Measurements from ENCODE around the gene CSF1. TPM values are rescaled to one million over a fixed set of nuclear protein-coding genes. Genes with fewer than 3 reads are reported as not detected.
"Not testable (repeated sequence)": the region's sequence is repeated elsewhere in the genome, so short reads cannot be mapped to it uniquely, and the experiment has no call there.

CSF1 gene
- total RNA-seq, 1 experiment from 2014 or later: 4.9 TPM

- H3K27ac ChIP-seq (ENCODE audit: low read depth, low read length, poor library complexity, severe bottlenecking): no peak overlapping the region
- H3K9me3 ChIP-seq (ENCODE audit: low read depth, low read length, poor library complexity, severe bottlenecking): no peaks in the 10 kb centered on the region
- ChIA-PET POLR2A (ENCODE audit: low non-redundant PET) (no interaction called here), CTCF (interaction anchor here (0.7 kb wide), 1 partner anchor 34 kb away, joined by 4 read pairs; the partner anchor contains the start of gene AHCYL1)
- H3K27me3 ChIP-seq (replicated peaks; ENCODE audit: insufficient read depth, low read depth, low read length, poor library complexity): no peaks in the 10 kb centered on the region
- TF ChIP-seq CTCF (conservative IDR thresholded peaks at IDR 0.05; ENCODE audit: low read depth, low read length): no peak
- TF ChIP-seq EZH2 (IDR thresholded peaks at IDR 0.05; ENCODE audit: borderline replicate concordance, low read depth, low read length, poor library complexity, severe bottlenecking): no peak
- no peak overlapping the region for H3K4me3 ChIP-seq (ENCODE audit: low read depth, low read length, poor library complexity, severe bottlenecking)
- DNase-seq (ENCODE audit: low spot score): no peak
- no TSS peak for BruUV-seq (replicated peaks)
- H3K36me3 ChIP-seq (ENCODE audit: insufficient read depth, low read length, poor library complexity, severe bottlenecking): no peaks in the 10 kb centered on the region
- intact Hi-C loops (cut with micrococcal nuclease; ENCODE audit: unreplicated experiment): no loop called here
- H3K4me1 ChIP-seq (ENCODE audit: insufficient read depth, low read length, poor library complexity, severe bottlenecking): no peaks in the 10 kb centered on the region
Measured at GRCh38 chr1:109950509-109950908, 39.9 kb downstream of the CSF1 start.

GRCh38 chr1:109951501-109951900, 40.9 kb downstream of the CSF1 start:
- POLR2A ChIA-PET (ENCODE audit: low non-redundant PET); intact Hi-C loops (cut with micrococcal nuclease; ENCODE audit: unreplicated experiment); H3K27ac ChIP-seq (ENCODE audit: low read depth, low read length, poor library complexity, severe bottlenecking); H3K4me3 ChIP-seq (ENCODE audit: low read depth, low read length, poor library complexity, severe bottlenecking); H3K27me3 ChIP-seq (replicated peaks; ENCODE audit: insufficient read depth, low read depth, low read length, poor library complexity); H3K9me3 ChIP-seq (ENCODE audit: low read depth, low read length, poor library complexity, severe bottlenecking); BruUV-seq (replicated peaks); CTCF ChIA-PET; H3K36me3 ChIP-seq (ENCODE audit: insufficient read depth, low read length, poor library complexity, severe bottlenecking); H3K4me1 ChIP-seq (ENCODE audit: insufficient read depth, low read length, poor library complexity, severe bottlenecking); DNase-seq (ENCODE audit: low spot score): not testable (repeated sequence)

- H3K27me3 ChIP-seq (replicated peaks; ENCODE audit: insufficient read depth, low read depth, low read length, poor library complexity): no peaks in the 10 kb centered on the region
- no peaks in the 10 kb centered on the region for H3K36me3 ChIP-seq (ENCODE audit: insufficient read depth, low read length, poor library complexity, severe bottlenecking)
- BruUV-seq (replicated peaks): no TSS peak
- POLR2A ChIA-PET (ENCODE audit: low non-redundant PET): no interaction called here
- H3K27ac ChIP-seq (ENCODE audit: low read depth, low read length, poor library complexity, severe bottlenecking): no peak overlapping the region
- TF ChIP-seq CTCF (conservative IDR thresholded peaks at IDR 0.05; ENCODE audit: low read depth, low read length) (no peak), EZH2 (IDR thresholded peaks at IDR 0.05; ENCODE audit: borderline replicate concordance, low read depth, low read length, poor library complexity, severe bottlenecking) (no peak)
- H3K4me3 ChIP-seq (ENCODE audit: low read depth, low read length, poor library complexity, severe bottlenecking): no peak overlapping the region
- H3K9me3 ChIP-seq (ENCODE audit: low read depth, low read length, poor library complexity, severe bottlenecking): no peaks in the 10 kb centered on the region
- CTCF ChIA-PET: no interaction called here
- no peak for DNase-seq (ENCODE audit: low spot score)
- intact Hi-C loops (cut with micrococcal nuclease; ENCODE audit: unreplicated experiment): no loop called here
- no peaks in the 10 kb centered on the region for H3K4me1 ChIP-seq (ENCODE audit: insufficient read depth, low read length, poor library complexity, severe bottlenecking)
Measured at GRCh38 chr1:109954041-109954512, 43.4 kb downstream of the CSF1 start.

GRCh38 chr1:109959632-109959973, 49.0 kb downstream of the CSF1 start:
- intact Hi-C loops (cut with micrococcal nuclease; ENCODE audit: unreplicated experiment): no loop called here
- no TSS peak for BruUV-seq (replicated peaks)
- Histone ChIP-seq H3K9me3 (ENCODE audit: low read depth, low read length, poor library complexity, severe bottlenecking) (no peaks in the 10 kb centered on the region), H3K36me3 (ENCODE audit: insufficient read depth, low read length, poor library complexity, severe bottlenecking) (no peaks in the 10 kb centered on the region), H3K4me3 (ENCODE audit: low read depth, low read length, poor library complexity, severe bottlenecking) (no peak overlapping the region), H3K4me1 (ENCODE audit: insufficient read depth, low read length, poor library complexity, severe bottlenecking) (no peaks in the 10 kb centered on the region), H3K27me3 (replicated peaks; ENCODE audit: insufficient read depth, low read depth, low read length, poor library complexity) (no peaks in the 10 kb centered on the region), H3K27ac (ENCODE audit: low read depth, low read length, poor library complexity, severe bottlenecking) (no peak overlapping the region)
- CTCF ChIA-PET: no interaction called here
- no peak for DNase-seq (ENCODE audit: low spot score)
- POLR2A ChIA-PET (ENCODE audit: low non-redundant PET): no interaction called here
- TF ChIP-seq CTCF (conservative IDR thresholded peaks at IDR 0.05; ENCODE audit: low read depth, low read length) (no peak), EZH2 (IDR thresholded peaks at IDR 0.05; ENCODE audit: borderline replicate concordance, low read depth, low read length, poor library complexity, severe bottlenecking) (no peak)

All from A673 (cell line).